ENCODE measurements around the gene NIT1.

The NIT1 gene

DNA sequence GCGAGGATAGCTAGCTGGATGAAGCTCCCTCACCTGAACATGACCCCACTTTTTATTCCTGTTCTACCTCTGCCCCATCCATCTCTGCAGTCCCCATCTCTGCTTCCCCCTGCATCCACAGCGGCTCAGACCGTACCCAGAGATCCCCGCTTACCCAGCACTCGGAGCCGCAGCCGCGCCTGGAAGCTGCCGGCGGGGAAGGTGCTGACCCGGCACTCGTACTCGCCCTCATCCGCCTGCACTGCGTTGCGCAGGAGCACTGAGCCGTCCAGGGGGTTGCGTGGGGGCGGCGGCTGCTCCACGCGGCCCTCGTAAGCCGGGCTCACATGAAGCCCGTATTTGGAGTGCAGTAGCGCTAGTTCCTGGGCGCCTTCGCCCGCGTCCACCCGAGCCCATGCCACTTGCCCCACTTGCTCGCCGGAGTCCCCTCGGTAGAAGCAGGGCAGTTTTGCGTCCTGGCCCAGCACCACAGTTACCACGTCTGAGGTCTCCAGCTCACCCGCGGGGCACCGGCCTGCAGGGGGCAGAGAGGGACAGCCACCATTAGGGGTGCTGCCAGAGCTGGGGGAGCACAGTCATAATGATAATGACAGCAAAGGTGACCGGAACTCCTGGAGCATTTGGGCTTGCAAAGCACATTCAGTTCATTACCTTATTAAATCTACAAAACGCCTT is 38.3 kb upstream of the NIT1 start:
- TF ChIP-seq LEF1 (IDR thresholded peaks at IDR 0.05; ENCODE audit: borderline replicate concordance) (no peak), TARDBP (IDR thresholded peaks at IDR 0.05) (no peak), HDGF (IDR thresholded peaks at IDR 0.05; ENCODE audit: borderline replicate concordance) (no peak), SP1 (IDR thresholded peaks at IDR 0.05) (no peak), FOXK2 (IDR thresholded peaks at IDR 0.05) (no peak), ELF4 (IDR thresholded peaks at IDR 0.05) (no peak), NFRKB (IDR thresholded peaks at IDR 0.05) (no peak), ZNF384 (IDR thresholded peaks at IDR 0.05) (no peak), SUZ12 (IDR thresholded peaks at IDR 0.05) (no peak)
- ChIA-PET POLR2A (no interaction called here), CTCF (interaction anchor here (0.7 kb wide), 2 partner anchors 22 to 194 kb away, joined by 3 to 4 read pairs; no protein-coding TSS in a partner anchor)
- no peak for DNase-seq (ENCODE audit: extremely low spot score)

DNA sequence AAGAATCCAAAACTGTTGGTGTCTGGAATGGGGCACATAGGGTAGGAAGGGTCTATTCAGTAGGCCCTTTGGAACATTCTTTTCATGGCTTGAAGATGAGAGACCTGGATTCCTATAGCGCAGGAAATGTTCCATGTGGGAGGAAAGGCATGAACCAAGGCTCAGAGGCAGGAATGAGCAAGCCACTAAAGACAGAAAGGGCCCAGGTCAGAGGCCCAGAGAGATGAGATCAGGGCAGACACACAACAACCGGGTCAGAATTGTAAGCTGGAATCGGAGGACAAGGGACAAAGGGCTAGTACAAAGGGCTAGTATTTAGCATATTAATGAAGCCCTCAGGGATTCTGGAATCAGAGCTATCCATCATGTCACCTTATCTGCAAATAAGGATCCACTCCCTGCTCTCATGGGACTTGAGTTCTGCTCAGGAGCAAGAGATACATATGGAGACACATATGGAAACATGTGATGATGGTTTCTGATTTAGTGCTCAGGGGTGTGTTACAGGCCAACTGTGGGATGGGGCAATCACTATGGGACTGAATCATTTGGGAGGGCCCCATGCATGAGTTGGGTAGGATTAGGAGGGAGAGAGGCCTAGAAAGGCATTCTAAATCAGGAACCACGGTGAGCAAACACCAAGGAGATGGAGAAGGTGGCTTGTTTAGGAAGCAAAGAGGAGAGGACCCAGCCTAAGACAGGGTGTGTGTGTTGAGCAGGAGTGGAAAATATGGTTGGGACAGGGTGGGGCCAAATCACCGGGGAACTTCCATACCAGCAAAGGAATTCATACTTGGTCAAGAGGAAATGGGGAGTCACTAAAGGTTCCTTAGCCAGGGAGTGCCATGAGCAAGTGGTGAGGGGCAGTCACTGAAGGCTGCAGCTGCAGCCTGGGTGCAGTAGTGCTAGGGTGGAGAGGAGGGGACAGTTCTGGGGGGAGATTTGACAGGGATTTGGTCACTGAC is 37.2 kb upstream of the NIT1 start:
- POLR2A ChIA-PET: no interaction called here
- TF ChIP-seq L3MBTL2 (conservative IDR thresholded peaks at IDR 0.05) (no peak), SP1 (IDR thresholded peaks at IDR 0.05) (no peak), ARNT (IDR thresholded peaks at IDR 0.05) (no peak), FOXK2 (IDR thresholded peaks at IDR 0.05) (no peak), BHLHE40 (IDR thresholded peaks at IDR 0.05; ENCODE audit: borderline replicate concordance) (no peak), HDGF (IDR thresholded peaks at IDR 0.05; ENCODE audit: borderline replicate concordance) (no peak), FOXM1 (IDR thresholded peaks at IDR 0.05; ENCODE audit: borderline replicate concordance) (no peak), CTBP1 (IDR thresholded peaks at IDR 0.05; ENCODE audit: borderline replicate concordance) (no peak), NFRKB (IDR thresholded peaks at IDR 0.05) (no peak), LEF1 (IDR thresholded peaks at IDR 0.05; ENCODE audit: borderline replicate concordance) (no peak)
- no peak for DNase-seq (ENCODE audit: extremely low spot score)
- CTCF ChIA-PET: no interaction called here

DNA sequence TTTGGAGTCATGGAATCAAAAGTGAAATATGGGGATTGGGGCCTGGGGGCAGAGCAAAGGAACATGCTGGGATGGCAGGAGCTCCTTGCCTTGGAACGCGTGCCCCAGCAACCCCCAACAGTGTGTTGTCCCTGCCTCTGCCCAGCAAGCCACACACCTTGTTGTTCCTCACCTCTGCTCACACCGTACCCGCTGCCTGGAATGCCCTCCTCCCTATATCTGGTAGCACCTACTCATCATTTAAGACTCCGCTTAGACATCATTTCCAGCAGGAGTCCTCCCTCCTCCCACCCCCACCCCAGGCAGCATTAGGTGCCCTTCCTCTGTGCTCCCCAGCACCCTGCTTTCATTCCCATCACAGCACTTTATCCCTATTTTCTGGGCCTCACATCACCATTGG is 36.4 kb upstream of the NIT1 start:
- POLR2A ChIA-PET: no interaction called here
- TF ChIP-seq ARNT (IDR thresholded peaks at IDR 0.05) (no peak), HDGF (IDR thresholded peaks at IDR 0.05; ENCODE audit: borderline replicate concordance) (no peak), BHLHE40 (IDR thresholded peaks at IDR 0.05; ENCODE audit: borderline replicate concordance) (no peak), FOXA1 (IDR thresholded peaks at IDR 0.05) (no peak), SUZ12 (IDR thresholded peaks at IDR 0.05) (no peak), TARDBP (IDR thresholded peaks at IDR 0.05) (no peak), LEF1 (IDR thresholded peaks at IDR 0.05; ENCODE audit: borderline replicate concordance) (no peak), CTBP1 (IDR thresholded peaks at IDR 0.05; ENCODE audit: borderline replicate concordance) (no peak), ELF4 (IDR thresholded peaks at IDR 0.05) (no peak), L3MBTL2 (conservative IDR thresholded peaks at IDR 0.05) (no peak), NFRKB (IDR thresholded peaks at IDR 0.05) (no peak), FOXK2 (IDR thresholded peaks at IDR 0.05) (no peak), SP1 (IDR thresholded peaks at IDR 0.05) (no peak), ZNF384 (IDR thresholded peaks at IDR 0.05) (no peak), FOXM1 (IDR thresholded peaks at IDR 0.05; ENCODE audit: borderline replicate concordance) (no peak)
- TF ChIP-seq, protein P1, sequence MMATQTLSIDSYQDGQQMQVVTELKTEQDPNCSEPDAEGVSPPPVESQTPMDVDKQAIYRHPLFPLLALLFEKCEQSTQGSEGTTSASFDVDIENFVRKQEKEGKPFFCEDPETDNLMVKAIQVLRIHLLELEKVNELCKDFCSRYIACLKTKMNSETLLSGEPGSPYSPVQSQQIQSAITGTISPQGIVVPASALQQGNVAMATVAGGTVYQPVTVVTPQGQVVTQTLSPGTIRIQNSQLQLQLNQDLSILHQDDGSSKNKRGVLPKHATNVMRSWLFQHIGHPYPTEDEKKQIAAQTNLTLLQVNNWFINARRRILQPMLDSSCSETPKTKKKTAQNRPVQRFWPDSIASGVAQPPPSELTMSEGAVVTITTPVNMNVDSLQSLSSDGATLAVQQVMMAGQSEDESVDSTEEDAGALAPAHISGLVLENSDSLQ (IDR thresholded peaks at IDR 0.05): no peak
- no peak for DNase-seq (ENCODE audit: extremely low spot score)
- CTCF ChIA-PET: no interaction called here

DNA sequence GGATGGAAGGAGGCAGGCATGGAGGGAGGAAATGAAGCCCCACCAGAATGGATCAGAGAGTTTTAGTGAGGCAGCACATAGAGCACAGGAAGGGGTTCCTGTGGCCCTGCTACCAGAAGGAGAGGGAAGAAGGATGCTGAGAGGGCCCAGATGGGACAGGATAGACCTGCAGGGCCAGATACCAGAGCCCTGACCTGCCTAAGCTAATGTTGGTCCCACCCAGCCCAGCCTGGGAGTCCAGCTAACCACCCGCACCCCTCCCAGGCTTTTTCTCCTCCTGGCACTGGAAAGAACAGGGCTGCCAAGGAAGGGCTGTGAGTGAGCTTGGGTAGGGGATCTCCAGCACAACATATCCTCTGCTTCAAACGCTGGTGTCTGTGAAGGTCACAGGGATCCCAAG is 35.4 kb upstream of the NIT1 start:
- CTCF ChIA-PET: interaction anchor here (0.6 kb wide), 1 partner anchor 16 kb away, joined by 3 read pairs; the partner anchor contains the start of gene KLHDC9

DNA sequence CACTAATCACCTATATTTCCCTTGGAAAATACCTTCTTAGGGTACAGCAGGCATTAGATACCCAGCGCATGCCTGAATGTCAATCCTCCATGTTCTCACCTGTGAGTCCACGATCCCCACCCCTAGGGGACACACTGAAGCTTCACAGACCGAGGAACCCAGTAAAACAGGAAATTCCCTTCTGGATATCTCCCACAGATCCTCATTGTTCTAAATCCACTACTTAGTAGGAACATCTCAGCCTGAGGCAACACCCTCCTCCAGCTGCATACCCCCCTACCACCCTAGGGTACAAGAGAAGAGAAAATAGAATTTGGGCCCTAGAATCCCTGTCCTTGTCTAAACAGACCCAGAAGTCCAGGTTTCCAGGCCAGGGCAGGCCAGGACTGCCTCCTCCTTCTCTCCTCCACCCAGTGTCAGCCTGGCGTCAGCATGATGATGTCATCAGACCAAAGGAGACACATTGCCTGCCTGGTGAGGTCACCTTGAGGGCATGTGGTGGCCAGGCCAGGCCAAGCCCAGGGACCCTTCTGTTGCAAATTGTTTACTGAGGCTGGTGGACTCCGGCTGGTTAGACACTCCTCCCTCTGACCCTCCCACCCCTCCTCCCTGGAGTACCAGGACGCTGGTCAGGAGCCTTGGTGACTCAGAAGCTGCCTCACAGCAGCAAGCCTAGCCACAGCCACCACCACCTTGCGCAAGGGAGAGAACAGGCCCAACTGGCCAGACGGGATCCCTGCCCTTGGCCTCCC is 34.7 kb upstream of the NIT1 start:
- DNase-seq (ENCODE audit: extremely low spot score): peak; percentile 40
- CTCF ChIA-PET: interaction anchor here (0.6 kb wide), 1 partner anchor 15 kb away, joined by 3 read pairs; the partner anchor contains the start of gene KLHDC9
- TF ChIP-seq HDGF (IDR thresholded peaks at IDR 0.05; ENCODE audit: borderline replicate concordance): no peak
- TF ChIP-seq FOXA1 (IDR thresholded peaks at IDR 0.05): no peak
- TF ChIP-seq LEF1 (IDR thresholded peaks at IDR 0.05; ENCODE audit: borderline replicate concordance): no peak
- TF ChIP-seq TARDBP (IDR thresholded peaks at IDR 0.05): no peak
- TF ChIP-seq ARNT (IDR thresholded peaks at IDR 0.05): no peak
- no peak for TF ChIP-seq SUZ12 (IDR thresholded peaks at IDR 0.05)
- TF ChIP-seq NFRKB (IDR thresholded peaks at IDR 0.05): no peak
- TF ChIP-seq FOXM1 (IDR thresholded peaks at IDR 0.05; ENCODE audit: borderline replicate concordance): no peak
- TF ChIP-seq CTBP1 (IDR thresholded peaks at IDR 0.05; ENCODE audit: borderline replicate concordance): no peak
- no peak for TF ChIP-seq FOXK2 (IDR thresholded peaks at IDR 0.05)
- no peak for TF ChIP-seq L3MBTL2 (conservative IDR thresholded peaks at IDR 0.05)
- no peak for TF ChIP-seq SP1 (IDR thresholded peaks at IDR 0.05)
- TF ChIP-seq BHLHE40 (IDR thresholded peaks at IDR 0.05; ENCODE audit: borderline replicate concordance): no peak
- TF ChIP-seq ZNF384 (IDR thresholded peaks at IDR 0.05): no peak
- TF ChIP-seq, protein P1 (IDR thresholded peaks at IDR 0.05): no peak
- no peak for TF ChIP-seq ELF4 (IDR thresholded peaks at IDR 0.05)
- POLR2A ChIA-PET: no interaction called here

More for the DNA sequence above, 35.4 kb upstream of the NIT1 start:
- DNase-seq (ENCODE audit: extremely low spot score): no peak
- POLR2A ChIA-PET: no interaction called here
- TF ChIP-seq BHLHE40 (IDR thresholded peaks at IDR 0.05; ENCODE audit: borderline replicate concordance): no peak
- no peak for TF ChIP-seq FOXK2 (IDR thresholded peaks at IDR 0.05)
- TF ChIP-seq HDGF (IDR thresholded peaks at IDR 0.05; ENCODE audit: borderline replicate concordance): no peak
- TF ChIP-seq TARDBP (IDR thresholded peaks at IDR 0.05): no peak
